Fibroblast of lung (primary cell): ENCODE results near the gene ARHGEF10L.

Source experiments
- EZH2 ChIP-seq: IDR thresholded peaks from 2 replicates; pipeline ENCODE4 v1.5.1; 2012; ENCODE audit warnings: low read length, control low read depth, mild to moderate bottlenecking; ENCODE audit errors: missing control alignments
- TF ChIP-seq, protein P1 (sequence below), 2 donors: IDR thresholded peaks in 1 of 2; conservative IDR thresholded peaks in 1 of 2; 1 replicate in 1 of 2; 2 replicates in 1 of 2; pipeline ENCODE4 v1.5.1; 2011 to 2012; ENCODE audit warnings: low read length in 2 of 2, control low read depth in 1 of 2, inconsistent platforms in 1 of 2, low read depth in 1 of 2, mild to moderate bottlenecking in 1 of 2

DNA sequence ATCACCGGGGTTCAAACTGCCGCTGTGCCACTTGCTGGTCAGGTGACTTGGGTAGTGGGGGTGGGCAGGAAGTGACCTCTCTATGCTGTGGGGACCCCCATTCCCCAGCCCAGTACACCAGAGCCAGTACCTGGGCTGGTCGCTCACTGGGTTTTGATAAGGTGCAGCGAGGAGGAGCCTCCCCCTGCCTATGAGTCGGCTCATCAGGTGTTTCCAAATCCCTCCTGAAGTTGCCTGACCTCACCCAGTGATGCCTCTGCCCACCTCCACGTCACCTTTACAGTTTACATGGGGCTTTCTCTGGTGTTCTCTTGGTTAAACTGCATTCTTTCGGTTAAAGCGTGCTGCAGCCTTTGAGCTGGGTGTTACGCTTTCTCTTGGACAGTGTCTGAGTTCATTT is 58.2 kb downstream of the ARHGEF10L start:
- TF ChIP-seq, protein P1, sequence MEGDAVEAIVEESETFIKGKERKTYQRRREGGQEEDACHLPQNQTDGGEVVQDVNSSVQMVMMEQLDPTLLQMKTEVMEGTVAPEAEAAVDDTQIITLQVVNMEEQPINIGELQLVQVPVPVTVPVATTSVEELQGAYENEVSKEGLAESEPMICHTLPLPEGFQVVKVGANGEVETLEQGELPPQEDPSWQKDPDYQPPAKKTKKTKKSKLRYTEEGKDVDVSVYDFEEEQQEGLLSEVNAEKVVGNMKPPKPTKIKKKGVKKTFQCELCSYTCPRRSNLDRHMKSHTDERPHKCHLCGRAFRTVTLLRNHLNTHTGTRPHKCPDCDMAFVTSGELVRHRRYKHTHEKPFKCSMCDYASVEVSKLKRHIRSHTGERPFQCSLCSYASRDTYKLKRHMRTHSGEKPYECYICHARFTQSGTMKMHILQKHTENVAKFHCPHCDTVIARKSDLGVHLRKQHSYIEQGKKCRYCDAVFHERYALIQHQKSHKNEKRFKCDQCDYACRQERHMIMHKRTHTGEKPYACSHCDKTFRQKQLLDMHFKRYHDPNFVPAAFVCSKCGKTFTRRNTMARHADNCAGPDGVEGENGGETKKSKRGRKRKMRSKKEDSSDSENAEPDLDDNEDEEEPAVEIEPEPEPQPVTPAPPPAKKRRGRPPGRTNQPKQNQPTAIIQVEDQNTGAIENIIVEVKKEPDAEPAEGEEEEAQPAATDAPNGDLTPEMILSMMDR (conservative IDR thresholded peaks at IDR 0.05 in 1 of 2, IDR thresholded peaks at IDR 0.05 in 1 of 2; ENCODE audit: low read depth in 1 of 2, low read length in 2 of 2), result no peak
- no peak for TF ChIP-seq EZH2
